Breast epithelium (tissue), 4 donors: ENCODE results near the gene DISP3. TPM values are rescaled to one million over a fixed set of nuclear protein-coding genes. Genes with fewer than 3 reads are reported as not detected.

ENCODE experiments used
- DNase-seq, 2 donors: peaks; one replicate each; pipeline ENCODE4 v3.0.0-alpha.2; 2019; ENCODE audit warnings: low spot score in 2 of 2
- H3K27ac ChIP-seq, 2 donors: fragments of 200-600 bp; sonication (generic) in 1 of 2; one replicate each; pipeline ENCODE4 v1.5.1; 2016 to 2019; ENCODE audit warnings: mild to moderate bottlenecking in 1 of 2
- H3K27me3 ChIP-seq, 2 donors: fragments of 200-600 bp; sonication (generic) in 1 of 2; one replicate each; pipeline versions ENCODE4 v1.5.1 to v1.6.0; 2017 to 2019; ENCODE audit warnings: control low read depth in 1 of 2, mild to moderate bottlenecking in 1 of 2
- H3K36me3 ChIP-seq: fragments of 200-600 bp; one replicate; pipeline ENCODE4 v1.5.1; 2019
- H3K4me1 ChIP-seq, 2 donors: fragments of 200-600 bp; sonication (generic); one replicate each; pipeline ENCODE4 v1.5.1; 2016 to 2019; ENCODE audit warnings: control low read depth in 1 of 2
- H3K4me3 ChIP-seq, 3 donors: fragments of 200-600 bp; sonication (generic); 1 replicate in 2 of 3; 2 replicates in 1 of 3; pipeline ENCODE4 v1.5.1; 2016 to 2019; ENCODE audit warnings: mild to moderate bottlenecking in 3 of 3, moderate library complexity in 2 of 3
- H3K9me3 ChIP-seq, 2 donors: fragments of 200-600 bp; sonication (generic) in 1 of 2; one replicate each; pipeline ENCODE4 v1.5.1; 2016 to 2019; ENCODE audit warnings: control low read depth in 1 of 2
- CTCF ChIP-seq, 3 donors: fragments of 450-650 bp; IDR thresholded peaks; one replicate each; pipeline ENCODE4 v1.5.1; 2016 to 2017; ENCODE audit warnings: antibody characterized with exemption in 3 of 3, mild to moderate bottlenecking in 3 of 3, moderate library complexity in 3 of 3
- POLR2A ChIP-seq: fragments of 450-650 bp; IDR thresholded peaks from one replicate; pipeline ENCODE4 v1.6.1; 2016; ENCODE audit warnings: antibody characterized with exemption, mild to moderate bottlenecking, moderate library complexity
- POLR2AphosphoS5 ChIP-seq, 3 donors: sonication (generic); formaldehyde crosslinking; IDR thresholded peaks; one replicate each; pipeline ENCODE4 v1.6.1; 2017; ENCODE audit warnings: antibody characterized with exemption in 3 of 3
- intact Hi-C: fragments of 100-400 bp; cut with DNase I; formaldehyde crosslinking; loops from one replicate; pipeline ENCODE4 v1.15.1; 2023; ENCODE audit warnings: low total_unique reads
- total RNA-seq, 3 donors: library from RNA; depleted of rRNA; stranded (reverse); fragments of >200 nt; gene quantifications; one replicate each; pipeline ENCODE4 v1.1.0, GENCODE V29; 2016

Gene DISP3
- total RNA-seq, 3 donors from 2014 or later: 0.88 TPM; not detected in 2

- Histone ChIP-seq H3K4me1 (no peaks in the 10 kb centered on the region), H3K27ac (no peak overlapping the region), H3K27me3 (peaks cover 0 to 4% of the 10 kb centered on the region in 2 donors), H3K36me3 (no peaks in the 10 kb centered on the region), H3K9me3 (no peaks in the 10 kb centered on the region), H3K4me3 (no peak overlapping the region)
- DNase-seq: no peak
- TF ChIP-seq POLR2AphosphoS5 (IDR thresholded peaks at IDR 0.05) (no peak), CTCF (IDR thresholded peaks at IDR 0.05) (no peak), POLR2A (no peak)
- intact Hi-C loops: no loop called here
These were observed 51.1 kb downstream of the DISP3 start for GRCh38 chr1:11529763-11530730.

GRCh38 chr1:11530731-11531311 lies 51.9 kb downstream of the DISP3 start:
- no peak for DNase-seq
- Histone ChIP-seq H3K4me3 (no peak overlapping the region), H3K27me3 (peaks cover 0 to 7% of the 10 kb centered on the region in 2 donors), H3K27ac (no peak overlapping the region), H3K4me1 (no peaks in the 10 kb centered on the region), H3K36me3 (no peaks in the 10 kb centered on the region), H3K9me3 (no peaks in the 10 kb centered on the region)
- TF ChIP-seq CTCF (IDR thresholded peaks at IDR 0.05) (no peak), POLR2AphosphoS5 (IDR thresholded peaks at IDR 0.05) (no peak), POLR2A (no peak)
- intact Hi-C loops: no loop called here

- Histone ChIP-seq H3K27me3 (peaks cover 0 to 7% of the 10 kb centered on the region in 2 donors), H3K27ac (no peak overlapping the region), H3K9me3 (no peaks in the 10 kb centered on the region), H3K4me1 (no peaks in the 10 kb centered on the region), H3K36me3 (no peaks in the 10 kb centered on the region), H3K4me3 (no peak overlapping the region)
- no peak for TF ChIP-seq POLR2AphosphoS5 (IDR thresholded peaks at IDR 0.05)
- no peak for TF ChIP-seq CTCF (IDR thresholded peaks at IDR 0.05)
- TF ChIP-seq POLR2A: no peak
- intact Hi-C loops: no loop called here
- peak in 1 of 2 donors; percentile 57 for DNase-seq
These were observed 52.4 kb downstream of the DISP3 start for GRCh38 chr1:11531314-11531870.

GRCh38 chr1:11531943-11532342 lies 53.0 kb downstream of the DISP3 start:
- intact Hi-C loops: no loop called here
- Histone ChIP-seq H3K27ac (no peak overlapping the region), H3K9me3 (no peaks in the 10 kb centered on the region), H3K36me3 (no peaks in the 10 kb centered on the region), H3K4me3 (no peak overlapping the region), H3K4me1 (no peaks in the 10 kb centered on the region), H3K27me3 (peaks cover 0 to 7% of the 10 kb centered on the region in 2 donors)
- TF ChIP-seq POLR2A: no peak
- no peak for TF ChIP-seq CTCF (IDR thresholded peaks at IDR 0.05)
- no peak for TF ChIP-seq POLR2AphosphoS5 (IDR thresholded peaks at IDR 0.05)
- no peak for DNase-seq
